GM18867 (cell line): ENCODE data around the gene CD69.
A peak's percentile ranks its signal among the peaks of the same experiment; 100 is the strongest.

Source experiments
- ATAC-seq: cut with Tn5 transposase; IDR thresholded peaks from one replicate; pipeline ENCODE4 v1.9.1; 2021; ENCODE audit warnings: mild to moderate bottlenecking, moderate library complexity; ENCODE audit not compliant: unreplicated experiment

The CD69 gene

DNA sequence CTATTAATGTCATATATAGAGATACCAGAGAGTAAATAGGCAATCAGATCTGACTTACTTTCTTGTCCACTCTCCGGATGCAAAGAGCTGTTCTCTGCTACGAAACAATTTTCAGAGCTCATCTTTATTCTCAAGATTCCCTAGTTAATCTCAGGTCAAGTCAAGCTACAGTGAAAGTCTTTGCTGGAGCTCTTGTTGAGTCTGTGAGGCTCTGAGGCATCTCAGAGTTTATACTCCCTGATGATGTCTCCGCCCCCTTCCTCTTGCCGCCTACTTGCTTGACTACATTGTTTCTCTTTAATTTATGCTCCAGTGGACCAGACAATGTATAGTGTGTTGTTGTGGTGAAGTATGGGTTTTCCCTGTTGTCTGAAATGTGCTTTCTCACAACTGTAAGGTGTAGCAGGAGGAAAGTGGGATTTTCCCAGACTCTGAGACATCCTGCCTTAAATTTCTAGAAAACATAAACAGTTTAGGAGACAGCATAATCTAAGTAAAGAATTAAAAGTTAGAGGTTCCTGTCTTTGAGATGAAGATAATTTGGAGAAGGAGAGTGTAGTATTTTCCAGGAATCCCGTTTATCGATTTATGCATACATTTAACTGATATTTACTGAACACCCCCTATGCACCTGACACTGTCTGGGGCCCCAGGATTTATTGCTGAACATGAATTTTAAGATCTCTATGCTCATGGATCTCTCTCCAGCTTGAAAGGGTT is at the start of gene CD69:
Gene CD69 (minus strand): TSS at position 203 of the 720 bp plus-strand sequence. CDS start 81 bp downstream, at position 122.
- peak; percentile 36 for ATAC-seq

DNA sequence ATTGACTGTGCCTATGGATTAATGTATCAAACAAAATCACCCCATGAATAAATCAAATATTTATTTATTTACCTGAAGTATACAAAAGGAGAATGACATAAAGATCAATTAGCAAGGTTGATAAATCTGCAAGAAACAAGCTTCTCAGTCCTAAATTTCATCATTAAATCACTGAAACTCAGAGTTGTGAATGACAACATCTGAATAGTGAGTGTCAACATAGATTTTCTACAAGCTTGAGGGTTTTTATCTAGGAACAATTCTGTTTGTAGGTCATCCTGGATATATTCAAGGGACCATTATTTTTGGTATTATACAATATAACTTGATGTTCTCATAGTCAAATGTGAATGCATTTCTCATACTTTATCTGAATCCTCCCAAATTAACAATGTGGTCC is 49.2 kb upstream of the CD69 start:
- ATAC-seq: no peak

DNA sequence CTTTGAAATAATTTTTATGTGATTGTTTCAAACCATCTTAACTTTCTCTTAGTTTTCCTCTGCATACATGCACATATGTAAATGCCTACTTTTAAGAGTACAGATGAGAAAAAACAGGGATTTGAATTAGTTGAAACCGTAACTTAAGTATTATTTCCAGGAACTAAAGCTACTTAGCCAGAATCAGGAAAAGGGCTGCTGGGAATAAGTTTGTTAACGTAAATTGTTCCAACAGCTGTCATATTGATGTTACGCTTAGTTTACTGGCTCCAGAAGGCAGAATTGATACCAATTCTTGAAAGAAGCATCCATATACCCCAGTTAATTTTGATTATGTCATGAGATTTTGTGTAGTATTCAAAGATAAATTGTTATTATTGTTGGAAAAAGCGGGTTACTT is 48.6 kb upstream of the CD69 start:
- no peak for ATAC-seq

DNA sequence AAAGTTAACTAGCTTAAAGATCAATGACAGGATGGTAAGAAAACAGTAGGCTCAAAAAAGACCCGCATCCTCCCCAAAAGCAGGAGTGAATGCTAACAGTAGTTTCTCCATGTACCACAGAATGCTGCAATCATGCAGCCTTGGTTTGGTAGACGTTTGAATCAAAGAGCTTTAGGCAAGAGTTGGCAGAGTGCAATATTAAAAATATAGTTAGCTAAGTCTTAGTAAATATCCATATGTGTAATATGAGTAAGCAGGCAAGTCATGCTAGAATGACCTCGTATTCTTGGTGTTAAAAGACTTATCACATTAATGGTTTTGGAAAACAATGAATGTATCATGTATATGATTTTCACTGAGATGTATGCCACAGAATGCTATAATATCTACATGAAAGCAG is 47.8 kb upstream of the CD69 start:
- no peak for ATAC-seq

GRCh38 chr12:9806714-9807113 is 46.0 kb upstream of the CD69 start:
- no peak for ATAC-seq

DNA sequence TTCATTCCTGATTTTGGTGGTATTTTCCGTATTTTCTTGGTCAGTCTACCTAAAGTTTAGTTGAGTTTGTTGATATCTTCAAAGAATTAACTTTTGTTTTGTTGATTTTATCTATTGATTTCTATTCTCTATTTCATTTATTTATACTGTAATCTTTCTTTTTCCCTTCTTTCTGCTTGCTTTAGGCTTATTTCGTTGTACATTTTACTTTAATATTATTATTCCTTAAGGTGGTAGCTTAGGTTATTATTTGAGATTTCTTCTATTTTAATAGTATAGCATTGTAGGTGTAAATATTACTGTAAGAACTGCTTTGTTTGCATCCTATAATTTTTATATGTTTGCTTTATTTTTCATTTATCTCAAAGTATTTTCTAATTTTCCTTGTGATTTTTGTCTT is 45.2 kb upstream of the CD69 start:
- ATAC-seq: no peak

DNA sequence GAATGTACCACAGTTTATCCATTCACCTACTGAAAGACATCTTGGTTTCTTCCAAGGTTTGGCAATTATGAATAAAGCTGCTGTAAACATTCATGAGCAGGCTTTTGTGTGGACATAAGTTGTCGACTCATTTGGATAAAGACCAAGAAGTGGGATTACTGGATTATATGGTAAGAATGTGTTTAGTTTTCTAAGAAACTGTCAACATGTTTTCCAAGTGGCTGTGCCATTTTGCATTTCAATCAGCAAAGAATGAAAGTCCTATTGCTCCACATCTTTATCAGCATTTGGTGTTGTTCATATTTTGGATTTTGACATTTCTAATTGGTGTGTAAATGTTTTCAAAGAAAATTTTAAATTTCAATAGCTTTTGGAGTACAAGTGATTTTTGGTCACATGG is 39.3 kb upstream of the CD69 start:
- ATAC-seq: no peak

- peak; percentile 96 for ATAC-seq
Measured at GRCh38 chr12:9797722-9798619, 37.3 kb upstream of the CD69 start.

DNA sequence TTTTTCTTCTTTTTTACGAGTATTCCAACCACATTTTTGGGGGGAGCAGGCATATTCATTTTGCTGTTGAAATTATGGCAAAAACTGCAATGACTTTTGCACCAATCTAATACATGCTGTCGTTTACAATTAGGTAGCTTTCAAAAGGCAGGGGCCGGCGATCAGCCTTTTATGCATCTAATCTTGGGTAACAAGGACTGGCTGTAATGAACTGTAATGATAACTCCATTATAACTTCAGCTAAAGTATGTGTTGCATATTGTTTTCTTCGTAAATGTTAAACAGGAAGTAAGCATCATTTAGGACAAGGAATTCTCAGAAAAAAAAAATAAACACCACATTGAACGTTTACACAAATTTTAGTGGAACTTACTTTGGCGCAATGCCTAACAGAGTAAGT is 36.3 kb upstream of the CD69 start:
- no peak for ATAC-seq

DNA sequence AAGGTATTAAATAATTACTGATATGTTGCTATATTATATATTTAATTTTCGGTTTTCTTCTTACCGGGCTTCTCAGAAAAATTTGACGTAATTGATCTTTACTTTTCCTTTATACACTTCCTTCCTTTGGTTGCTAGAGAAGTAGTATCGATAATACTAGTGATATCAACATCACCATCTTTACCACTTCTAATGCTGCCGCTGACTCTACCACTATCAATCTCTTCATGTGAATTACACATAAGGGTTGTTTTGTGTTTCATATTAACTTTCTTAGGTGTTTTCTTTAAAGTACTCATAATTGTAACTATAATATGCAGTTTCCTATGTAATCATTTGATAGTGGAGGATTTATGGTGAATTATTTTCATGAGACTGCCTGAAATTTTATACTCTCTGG is 35.6 kb upstream of the CD69 start:
- ATAC-seq: no peak

DNA sequence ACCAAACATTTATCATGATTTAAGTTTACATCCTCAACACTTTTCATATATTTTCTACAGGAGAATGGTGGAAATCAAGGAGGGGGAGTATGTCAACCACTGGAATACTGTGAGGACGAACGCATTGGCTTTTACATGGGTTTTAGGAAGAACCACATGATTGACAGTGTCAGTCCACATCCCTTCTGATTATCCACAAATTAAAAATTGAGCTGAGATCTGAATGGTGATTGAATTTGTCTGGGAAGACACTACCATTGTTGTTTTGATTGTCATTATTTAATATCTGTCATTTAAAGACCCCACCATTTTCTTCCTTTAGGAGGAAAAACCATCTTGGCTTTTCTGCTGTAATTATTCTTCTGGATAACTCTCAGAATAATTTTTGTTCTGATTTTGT is 35.2 kb upstream of the CD69 start:
- no peak for ATAC-seq

GRCh38 chr12:9794484-9795093 is 33.9 kb upstream of the CD69 start:
- ATAC-seq: peak; percentile 55

- ATAC-seq: no peak
Measured at GRCh38 chr12:9793779-9794395, 33.2 kb upstream of the CD69 start.

GRCh38 chr12:9792961-9793617 is 32.4 kb upstream of the CD69 start:
- no peak for ATAC-seq

DNA sequence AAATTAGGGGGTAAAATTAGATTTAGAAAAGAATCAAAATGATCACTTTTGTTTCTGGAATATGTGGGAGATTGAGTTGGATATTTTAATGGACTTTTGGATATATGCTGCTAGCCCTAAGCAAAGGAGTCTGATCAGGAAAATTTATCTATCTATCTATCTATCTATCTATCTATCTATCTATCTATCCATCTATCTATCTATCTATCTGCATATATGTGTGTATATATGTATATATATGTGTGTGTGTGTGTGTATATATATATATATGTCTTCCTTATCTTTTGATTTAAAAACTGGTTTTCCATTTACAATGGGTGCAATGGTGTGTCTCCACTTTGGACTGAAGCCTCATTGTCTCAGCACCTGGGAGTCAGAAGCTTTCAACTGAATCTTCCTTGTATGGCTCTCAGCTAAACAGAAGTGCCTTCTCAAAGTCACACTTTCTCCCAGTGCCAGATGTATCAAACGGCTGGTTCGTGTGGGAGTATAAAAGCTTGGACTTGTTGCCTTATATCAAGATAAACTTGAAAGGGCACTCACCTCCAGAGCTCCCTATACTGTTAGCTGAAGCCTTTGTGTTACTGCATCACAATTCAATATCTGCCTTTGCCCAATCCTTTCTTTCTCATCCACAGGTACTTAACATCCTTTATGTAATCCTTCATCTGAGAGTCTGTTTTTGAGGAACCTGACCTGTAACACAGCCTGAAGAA is 31.6 kb upstream of the CD69 start:
- ATAC-seq: no peak

- no peak for ATAC-seq
Measured at GRCh38 chr12:9786726-9787717, 26.3 kb upstream of the CD69 start.

GRCh38 chr12:9784816-9785215 is 24.1 kb upstream of the CD69 start:
- no peak for ATAC-seq

- ATAC-seq: no peak
Measured at GRCh38 chr12:9784326-9784725, 23.6 kb upstream of the CD69 start.
